NCI-H1436 treated with DMSO at 0.1 percent for 48 hours (cell line): ENCODE results near the gene TRAF3IP1.

Experiments used
- DNase-seq: peaks from one replicate; lab custom pipeline; 2025; lab: John Stamatoyannopoulos, UW

Gene TRAF3IP1

GRCh38 chr2:238287737-238288649 lies 32.3 kb upstream of the TRAF3IP1 start, which contains the start of gene PER2:
PER2 (minus strand) TSS chr2:238288610; CDS start chr2:238277936, 10,674 bp downstream.
- no peak for DNase-seq

DNA sequence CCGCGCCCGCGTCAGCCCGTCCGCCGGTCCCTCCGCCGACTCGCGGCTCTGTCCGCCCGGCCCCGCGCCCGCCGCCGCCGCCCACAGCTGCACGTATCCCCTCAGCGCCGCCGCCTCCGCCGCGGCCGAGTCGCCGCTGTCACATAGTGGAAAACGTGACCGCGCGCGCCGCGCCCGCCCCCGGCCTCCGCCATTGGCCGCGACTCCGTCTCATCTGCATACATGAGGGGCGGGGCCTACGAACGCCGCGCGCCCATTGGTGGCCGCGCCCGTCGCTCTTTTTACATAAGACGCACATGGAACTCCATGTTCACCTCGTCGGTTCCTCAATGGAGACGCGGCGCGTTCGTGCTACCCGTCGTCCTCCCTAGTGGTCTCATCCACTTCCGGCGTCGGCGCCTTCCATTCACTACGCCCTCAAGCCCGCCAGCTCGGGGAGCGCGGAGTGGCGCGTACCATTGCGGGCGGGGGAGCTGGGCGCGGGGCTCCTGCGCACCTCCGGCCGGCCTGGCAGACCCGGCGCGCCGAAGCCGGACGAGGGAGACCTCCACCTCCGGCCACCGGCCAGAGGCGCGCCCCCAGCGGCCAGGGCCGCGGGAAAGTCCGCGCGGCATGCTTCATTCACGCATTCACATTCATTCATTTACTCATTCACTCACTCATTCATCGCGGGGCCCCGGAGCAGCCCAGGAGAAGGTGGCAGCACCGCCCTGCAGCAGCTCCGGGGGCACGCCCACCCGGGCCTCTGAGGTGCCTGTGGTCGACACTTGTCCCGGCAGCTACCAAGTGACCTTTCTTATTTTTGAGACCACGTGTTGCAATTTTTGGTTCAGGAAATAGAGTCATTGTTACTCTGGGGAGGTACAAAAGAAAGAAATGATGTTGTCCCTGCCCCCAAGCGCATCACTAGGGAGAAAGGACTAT lies 31.4 kb upstream of the TRAF3IP1 start:
- DNase-seq = peak; percentile 93

- DNase-seq = no peak
Measured at GRCh38 chr2:238289574-238289973, 30.7 kb upstream of the TRAF3IP1 start.

DNA sequence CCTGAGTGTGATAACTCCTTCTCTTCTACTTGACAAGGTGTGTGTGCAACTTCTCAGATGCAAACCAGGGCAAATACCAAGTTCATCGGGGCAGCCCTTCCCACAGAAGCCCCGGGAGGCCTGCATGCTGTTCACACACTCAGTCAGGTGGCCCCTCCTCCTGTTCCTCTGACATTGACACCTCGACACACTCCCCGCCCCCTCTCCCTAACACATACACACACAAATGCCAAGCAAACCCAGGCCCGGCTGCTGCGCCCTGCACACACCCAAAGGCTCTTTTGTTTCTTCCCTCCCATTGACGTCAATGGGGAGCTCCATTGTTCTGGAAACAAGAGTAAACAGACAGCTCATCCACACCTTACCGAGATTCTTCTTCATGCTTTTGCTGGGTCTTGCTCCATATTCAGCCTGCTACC lies 30.2 kb upstream of the TRAF3IP1 start:
- DNase-seq = peak; percentile 27

DNA sequence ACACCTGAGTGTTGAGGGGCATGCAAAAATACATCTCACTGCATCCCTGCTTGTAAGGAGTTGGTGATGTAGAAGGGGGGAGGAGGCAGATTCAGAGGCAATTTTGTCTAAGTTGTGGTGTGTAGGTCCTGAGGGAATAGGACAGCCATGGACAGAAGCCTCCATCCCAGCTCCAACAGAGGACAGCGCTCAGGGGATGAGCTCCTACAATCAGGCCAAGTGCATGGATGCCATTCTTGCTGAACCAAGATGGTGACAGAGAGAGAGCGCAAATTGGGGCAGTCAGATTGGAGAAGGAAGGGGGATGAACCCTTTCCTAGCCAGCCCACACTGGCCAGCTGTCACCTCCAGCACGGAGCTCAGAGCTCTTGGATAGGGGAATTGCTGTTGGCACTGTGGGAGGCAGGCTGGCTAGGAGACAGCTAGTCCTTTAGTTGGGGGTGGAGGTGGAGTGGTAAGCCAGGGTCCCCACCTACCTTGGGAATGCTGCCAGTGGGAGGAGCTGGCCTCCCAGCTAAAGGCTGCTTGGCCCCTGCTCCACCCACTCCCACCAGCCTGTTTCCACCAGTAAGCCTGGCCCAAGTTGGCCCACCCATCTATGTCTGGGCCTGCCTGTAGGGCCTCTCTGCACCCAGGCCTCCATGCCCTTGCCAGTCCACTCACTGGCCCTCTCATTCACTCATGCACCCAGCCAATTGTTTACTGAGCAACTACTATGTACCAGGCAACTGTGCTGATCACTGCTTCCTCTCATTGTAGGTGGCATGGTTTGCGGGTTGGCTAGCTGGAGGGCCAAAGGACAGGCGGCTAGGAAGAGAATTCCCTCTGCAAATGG lies 29.4 kb upstream of the TRAF3IP1 start:
- no peak for DNase-seq

DNA sequence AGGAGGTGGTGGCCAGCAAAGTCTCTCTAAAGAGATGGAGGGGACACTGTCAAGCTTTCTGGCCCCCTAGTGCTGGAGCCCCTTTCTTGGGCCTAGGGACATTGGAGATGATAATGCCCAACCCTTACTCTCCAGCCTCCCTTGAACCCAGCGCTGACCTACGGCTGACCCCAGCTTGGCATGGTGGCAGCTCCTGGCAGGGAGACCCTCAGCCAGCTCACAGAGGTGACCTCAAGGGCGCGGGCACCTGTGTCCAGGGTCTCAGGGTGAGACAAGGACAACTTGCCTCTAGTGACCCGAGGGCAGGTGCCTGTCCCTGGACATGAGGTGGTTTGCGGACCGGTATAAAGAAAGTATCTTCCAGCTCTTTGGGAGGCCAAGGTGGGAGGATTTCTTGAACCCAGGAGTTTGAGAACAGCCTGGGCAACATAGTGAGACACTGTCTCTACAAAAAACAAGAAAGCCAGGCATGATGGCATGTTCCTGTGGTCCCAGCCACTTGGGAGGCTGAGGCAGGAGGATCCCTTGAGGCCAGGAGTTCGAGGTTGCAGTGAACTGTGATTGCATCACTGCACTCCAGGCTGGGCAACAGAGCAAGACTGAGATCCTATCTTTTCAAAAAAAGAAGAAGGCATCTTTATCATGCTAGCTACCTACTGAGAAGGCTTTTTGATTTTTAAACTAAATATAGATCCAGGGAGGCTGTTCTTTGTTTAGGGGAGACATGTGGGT lies 28.6 kb upstream of the TRAF3IP1 start:
- DNase-seq = no peak

GRCh38 chr2:238294046-238294392 lies 26.3 kb upstream of the TRAF3IP1 start:
- no peak for DNase-seq

- DNase-seq = no peak
Measured at GRCh38 chr2:238294393-238295143, 25.8 kb upstream of the TRAF3IP1 start.

GRCh38 chr2:238295144-238296112 lies 24.9 kb upstream of the TRAF3IP1 start:
- DNase-seq = no peak

DNA sequence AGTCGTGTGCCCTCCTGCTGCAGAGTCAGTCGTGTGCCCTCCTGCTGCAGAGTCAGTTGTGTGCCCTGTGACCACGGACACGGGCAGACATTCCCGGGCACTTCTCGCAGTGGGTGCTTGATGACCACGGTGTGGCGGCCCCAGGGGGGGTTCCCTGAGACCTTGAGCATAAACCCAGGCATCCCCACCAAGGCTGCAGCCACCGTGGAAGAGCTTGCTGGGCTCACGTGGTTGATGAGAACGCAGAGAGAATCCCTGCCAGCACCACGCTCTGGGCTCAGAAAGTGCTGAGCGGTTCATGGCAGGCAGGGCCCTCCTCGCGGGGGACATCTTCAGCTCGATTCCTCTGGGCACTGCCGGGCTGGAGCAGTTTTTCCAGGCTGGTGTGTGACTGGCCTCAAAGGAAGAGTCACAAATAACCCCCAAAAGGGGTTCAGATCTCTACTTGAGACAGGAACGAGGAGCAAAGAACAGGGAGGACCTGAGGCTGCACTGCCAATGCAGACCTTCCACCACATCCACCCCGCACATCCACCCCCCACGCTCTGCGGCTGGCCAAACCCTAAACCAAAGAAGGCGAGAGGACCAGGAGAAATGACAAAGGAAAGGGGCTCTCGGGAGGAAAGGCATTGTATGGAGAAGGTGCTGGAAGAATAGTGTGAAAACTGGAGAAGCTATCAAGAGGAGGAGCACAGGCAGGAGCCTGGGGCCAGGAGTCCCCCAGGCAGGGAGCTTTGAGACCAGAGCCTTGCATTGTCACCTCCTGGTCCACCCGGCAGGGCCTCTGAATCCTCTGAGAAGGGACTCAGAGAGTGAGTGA lies 23.5 kb upstream of the TRAF3IP1 start:
- DNase-seq = no peak

DNA sequence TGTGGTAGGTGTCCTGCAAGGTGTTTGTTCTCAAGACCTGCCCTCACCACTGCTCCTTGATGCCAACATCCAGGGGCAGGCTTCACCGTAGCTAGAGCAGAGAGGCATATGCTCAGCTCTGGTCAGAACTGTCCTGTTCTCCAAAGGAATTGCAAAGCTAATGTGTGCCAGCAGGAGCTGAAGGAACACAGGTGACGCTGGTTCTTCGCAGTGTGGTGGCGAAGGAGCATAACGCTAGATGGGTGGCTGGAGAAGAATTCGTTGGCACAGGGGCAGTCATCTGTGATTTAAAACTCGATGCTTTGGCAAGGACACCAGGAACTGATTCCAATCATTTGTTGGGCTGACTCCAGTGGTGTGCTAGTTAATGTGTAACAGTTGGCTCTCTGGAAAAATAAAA lies 20.5 kb upstream of the TRAF3IP1 start:
- DNase-seq = no peak

DNA sequence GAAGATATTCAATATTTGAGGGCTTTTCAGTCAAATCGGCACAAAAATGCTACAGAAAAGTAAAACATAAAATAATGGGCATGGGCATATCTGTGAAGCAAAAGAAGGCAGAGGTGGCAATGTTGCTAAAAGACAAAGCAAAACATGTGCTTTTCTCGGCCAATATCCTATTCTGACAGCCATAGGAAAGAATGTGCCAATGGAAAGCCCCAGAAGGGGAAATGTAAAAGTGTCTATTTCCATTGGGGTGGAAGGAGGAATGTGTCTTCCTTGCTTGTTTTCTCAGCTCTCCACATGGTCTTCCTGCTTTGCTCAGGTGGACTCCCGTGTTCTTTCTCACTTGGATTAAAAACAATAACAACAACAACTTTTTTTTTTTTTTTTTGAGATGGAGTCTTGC lies 18.2 kb upstream of the TRAF3IP1 start:
- DNase-seq = no peak

- DNase-seq = no peak
Measured at GRCh38 chr2:238302751-238303150, 17.6 kb upstream of the TRAF3IP1 start.

GRCh38 chr2:238304116-238304515 lies 16.2 kb upstream of the TRAF3IP1 start:
- DNase-seq = no peak

DNA sequence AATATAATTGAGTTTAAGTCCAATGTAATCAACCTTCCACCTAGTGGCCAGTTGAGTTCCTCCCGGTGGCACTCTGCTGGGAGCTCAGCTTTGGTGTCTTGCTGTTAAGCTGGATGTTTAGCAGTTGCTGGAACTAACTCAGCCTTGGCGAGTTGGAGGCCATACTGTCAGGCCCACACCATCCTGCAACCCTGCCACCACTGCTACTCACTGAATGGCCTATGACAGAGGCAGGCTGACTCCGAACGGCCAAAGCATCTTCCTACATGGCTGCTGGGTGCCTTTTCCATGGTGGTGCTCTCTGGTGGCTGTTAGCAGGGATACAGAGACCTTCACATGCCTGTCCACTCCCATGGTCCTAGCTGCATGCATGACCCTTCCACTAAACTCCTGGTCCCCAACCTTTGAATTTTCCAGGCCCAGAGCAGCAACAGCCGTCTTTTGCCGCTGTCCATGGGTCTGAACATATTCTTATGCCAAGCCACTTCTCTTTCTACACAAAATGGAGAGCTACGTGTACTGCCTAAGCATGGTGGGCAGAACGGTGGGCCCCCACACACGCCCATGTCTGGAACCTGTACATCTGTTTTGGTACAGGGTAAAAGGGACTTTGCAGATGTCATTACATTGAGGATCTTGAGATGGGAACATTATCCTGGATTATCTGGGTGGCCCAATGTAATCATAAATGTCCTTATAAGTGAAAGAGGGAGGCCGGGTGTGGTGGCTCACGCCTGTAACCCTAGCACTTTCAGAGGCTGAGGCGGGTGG lies 15.0 kb upstream of the TRAF3IP1 start:
- DNase-seq = no peak

- no peak for DNase-seq
Measured at GRCh38 chr2:238305965-238306671, 14.2 kb upstream of the TRAF3IP1 start.

- no peak for DNase-seq
Measured at GRCh38 chr2:238306672-238306998, 13.7 kb upstream of the TRAF3IP1 start.
